ENCODE data around the gene P2RY14.

DNA sequence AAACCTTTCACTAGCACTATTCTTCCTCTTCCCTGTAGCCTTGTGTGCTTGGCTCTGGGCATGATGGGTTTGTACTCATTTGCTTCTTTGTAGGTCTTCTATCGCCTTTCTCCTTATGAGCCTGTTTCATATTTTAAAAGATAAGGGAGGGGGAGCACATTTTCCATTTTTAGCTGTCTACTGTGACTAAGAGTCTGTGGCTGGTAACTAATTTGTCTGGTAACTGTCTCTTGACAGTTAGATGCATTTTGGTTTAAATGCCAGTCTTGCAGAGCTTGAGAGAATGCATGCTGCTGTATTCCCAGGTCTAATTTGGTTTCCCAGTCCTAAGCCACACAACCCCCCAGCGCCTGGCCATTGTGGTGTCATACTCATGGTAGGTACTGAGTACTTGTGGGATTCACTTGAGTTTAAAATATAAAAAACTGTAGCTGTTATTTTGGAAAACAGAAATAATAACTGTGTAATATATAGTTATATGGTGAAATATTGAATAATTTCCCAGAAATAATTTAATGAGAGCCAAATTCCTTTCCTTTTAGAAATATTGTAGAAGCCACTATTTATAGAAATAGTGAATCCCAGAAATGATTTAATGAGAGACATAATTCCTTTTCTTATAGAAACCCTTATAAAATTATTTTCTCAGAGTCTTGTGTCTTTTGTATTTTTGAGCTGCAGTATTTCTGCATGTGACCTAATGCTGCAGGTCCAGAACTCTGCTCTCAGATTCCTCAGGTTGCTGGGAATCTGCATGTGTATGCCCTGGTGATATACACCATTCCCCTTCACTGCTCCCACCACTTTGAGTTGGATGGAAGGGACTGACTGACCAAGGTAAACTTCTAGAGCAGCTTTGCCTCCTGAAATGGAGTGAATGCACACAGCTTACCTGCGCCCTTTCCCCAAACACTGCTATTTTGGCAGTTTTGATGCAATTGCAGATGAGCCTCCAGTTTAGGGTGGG is 61.4 kb downstream of the P2RY14 start:
- TF ChIP-seq SMARCC2 (IDR thresholded peaks at IDR 0.05) (no peak), TBP (CRISPR knock-in tag; IDR thresholded peaks at IDR 0.05) (no peak), ZMAT5 (CRISPR knock-in tag; IDR thresholded peaks at IDR 0.05; ENCODE audit: borderline replicate concordance, low read depth) (no peak), KLF16 (CRISPR knock-in tag; IDR thresholded peaks at IDR 0.05) (no peak), CTCF (CRISPR knock-in tag; IDR thresholded peaks at IDR 0.05) (no peak), TBL1XR1 (IDR thresholded peaks at IDR 0.05; ENCODE audit: borderline replicate concordance, low read length, partially characterized antibody) (no peak)

All from HepG2 (cell line).